Measurements from ENCODE around the gene CAPZB.

The CAPZB gene

DNA sequence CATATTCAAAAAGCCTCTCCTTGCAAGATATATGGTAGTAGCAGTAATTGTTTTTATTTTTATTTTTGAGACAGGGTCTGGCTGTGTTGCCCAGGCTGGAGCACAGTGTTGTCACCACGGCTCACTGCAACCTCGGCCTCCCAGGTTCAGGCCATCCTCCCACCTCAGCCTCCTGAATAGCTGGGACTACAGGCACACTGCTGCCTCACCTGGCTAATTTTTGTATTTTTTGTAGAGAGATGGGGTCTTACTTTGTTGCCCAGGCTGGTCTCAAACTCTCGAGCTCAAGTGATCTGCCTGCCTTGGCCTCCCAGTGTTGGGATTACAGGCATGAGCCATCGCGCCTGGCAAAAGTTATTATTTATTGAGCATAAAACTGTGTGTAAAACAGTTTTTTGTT lies 134.8 kb downstream of the CAPZB start:
- no peaks in the 10 kb centered on the region for H3K27me3 Mint-ChIP-seq (ENCODE audit: low read depth)
- peaks cover 32% of the 10 kb centered on the region for H3K36me3 Mint-ChIP-seq (ENCODE audit: low read depth)
- peaks cover 19% of the 10 kb centered on the region for H3K4me1 Mint-ChIP-seq
- no peak overlapping the region for H3K27ac Mint-ChIP-seq
- no peak overlapping the region for H3K4me3 Mint-ChIP-seq
- TF ChIP-seq, protein P1, sequence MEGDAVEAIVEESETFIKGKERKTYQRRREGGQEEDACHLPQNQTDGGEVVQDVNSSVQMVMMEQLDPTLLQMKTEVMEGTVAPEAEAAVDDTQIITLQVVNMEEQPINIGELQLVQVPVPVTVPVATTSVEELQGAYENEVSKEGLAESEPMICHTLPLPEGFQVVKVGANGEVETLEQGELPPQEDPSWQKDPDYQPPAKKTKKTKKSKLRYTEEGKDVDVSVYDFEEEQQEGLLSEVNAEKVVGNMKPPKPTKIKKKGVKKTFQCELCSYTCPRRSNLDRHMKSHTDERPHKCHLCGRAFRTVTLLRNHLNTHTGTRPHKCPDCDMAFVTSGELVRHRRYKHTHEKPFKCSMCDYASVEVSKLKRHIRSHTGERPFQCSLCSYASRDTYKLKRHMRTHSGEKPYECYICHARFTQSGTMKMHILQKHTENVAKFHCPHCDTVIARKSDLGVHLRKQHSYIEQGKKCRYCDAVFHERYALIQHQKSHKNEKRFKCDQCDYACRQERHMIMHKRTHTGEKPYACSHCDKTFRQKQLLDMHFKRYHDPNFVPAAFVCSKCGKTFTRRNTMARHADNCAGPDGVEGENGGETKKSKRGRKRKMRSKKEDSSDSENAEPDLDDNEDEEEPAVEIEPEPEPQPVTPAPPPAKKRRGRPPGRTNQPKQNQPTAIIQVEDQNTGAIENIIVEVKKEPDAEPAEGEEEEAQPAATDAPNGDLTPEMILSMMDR (IDR thresholded peaks at IDR 0.05; ENCODE audit: unreplicated experiment in 3 of 3): no peak
- no peaks in the 10 kb centered on the region for H3K9me3 Mint-ChIP-seq

DNA sequence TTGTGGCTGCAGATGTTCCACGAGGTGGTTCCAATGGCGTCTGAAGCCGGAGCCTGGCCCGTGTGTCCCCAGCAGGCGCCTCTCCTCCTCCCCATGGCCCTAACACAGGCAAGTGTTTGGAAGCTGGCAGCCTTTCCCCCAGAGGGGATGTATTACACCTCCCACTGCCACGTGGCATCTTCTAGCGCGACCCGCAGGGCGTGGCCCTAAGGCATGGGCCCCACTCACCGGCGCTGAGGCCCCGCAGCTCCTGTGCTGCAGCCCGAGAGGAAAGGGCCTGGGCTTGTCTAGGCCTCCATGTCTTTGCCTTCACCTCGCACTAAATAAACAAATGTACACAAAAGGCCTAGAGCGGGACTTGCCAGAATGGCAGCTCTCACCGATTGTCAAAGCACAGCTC lies 135.3 kb downstream of the CAPZB start:
- peaks cover 27% of the 10 kb centered on the region for H3K36me3 Mint-ChIP-seq (ENCODE audit: low read depth)
- H3K27ac Mint-ChIP-seq: no peak overlapping the region
- H3K4me1 Mint-ChIP-seq: peaks cover 19% of the 10 kb centered on the region
- H3K4me3 Mint-ChIP-seq: no peak overlapping the region
- TF ChIP-seq, protein P1 (IDR thresholded peaks at IDR 0.05; ENCODE audit: unreplicated experiment in 3 of 3): no peak
- H3K27me3 Mint-ChIP-seq (ENCODE audit: low read depth): no peaks in the 10 kb centered on the region
- H3K9me3 Mint-ChIP-seq: no peaks in the 10 kb centered on the region

DNA sequence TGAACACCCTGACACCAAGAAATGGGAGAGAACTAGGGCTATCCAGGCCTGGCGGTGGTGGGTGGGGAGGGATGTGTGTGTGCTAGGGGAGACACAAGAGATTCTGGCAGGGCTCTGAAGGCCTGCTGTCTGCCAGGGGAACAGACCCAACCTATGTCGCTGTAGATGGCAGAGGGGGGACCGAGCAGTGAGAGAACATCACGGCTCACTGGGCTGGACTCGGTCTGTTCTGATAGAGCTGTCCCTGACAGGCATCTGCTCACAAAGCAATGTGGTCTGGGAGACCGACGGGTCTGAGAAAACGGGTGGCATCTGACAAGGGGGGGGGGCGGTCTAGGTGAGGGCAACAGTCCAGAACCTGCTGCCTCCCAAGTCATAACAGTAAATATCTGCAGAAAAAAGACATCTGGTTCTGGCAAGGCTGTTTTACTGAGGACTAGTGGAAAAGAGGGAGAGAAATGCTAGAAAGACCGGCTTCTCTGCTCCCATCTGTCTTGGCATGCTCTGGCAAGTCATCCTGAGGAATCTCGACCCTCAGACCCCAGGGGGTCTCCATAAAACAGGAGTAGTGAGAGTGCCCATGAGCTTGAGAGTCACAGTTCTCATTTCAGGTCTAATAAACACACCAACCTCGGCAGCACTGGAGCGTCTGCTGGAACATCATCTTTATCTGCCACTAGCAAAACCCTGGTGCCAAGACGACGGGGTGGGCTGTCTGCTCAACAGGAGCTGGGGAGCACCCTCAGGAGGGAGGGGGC lies 136.7 kb downstream of the CAPZB start:
- Mint-ChIP-seq H3K36me3 (ENCODE audit: low read depth) (peaks cover 21% of the 10 kb centered on the region), H3K27me3 (ENCODE audit: low read depth) (no peaks in the 10 kb centered on the region), H3K27ac (no peak overlapping the region), H3K4me1 (peaks cover 12% of the 10 kb centered on the region), H3K9me3 (no peaks in the 10 kb centered on the region), H3K4me3 (no peak overlapping the region)
- TF ChIP-seq, protein P1 (IDR thresholded peaks at IDR 0.05; ENCODE audit: unreplicated experiment in 3 of 3): no peak

- H3K4me3 Mint-ChIP-seq: no peak overlapping the region
Observed at GRCh38 chr1:19347533-19348172, 137.7 kb downstream of the CAPZB start.

GRCh38 chr1:19346026-19346425 lies 139.3 kb downstream of the CAPZB start:
- TF ChIP-seq, protein P1 (IDR thresholded peaks at IDR 0.05; ENCODE audit: unreplicated experiment in 3 of 3): no peak
- Mint-ChIP-seq H3K4me3 (no peak overlapping the region), H3K9me3 (no peaks in the 10 kb centered on the region), H3K36me3 (ENCODE audit: low read depth) (peaks cover 20% of the 10 kb centered on the region), H3K4me1 (peaks cover 5% of the 10 kb centered on the region), H3K27ac (no peak overlapping the region), H3K27me3 (ENCODE audit: low read depth) (no peaks in the 10 kb centered on the region)

More at GRCh38 chr1:19347533-19348172, 137.7 kb downstream of the CAPZB start:
- TF ChIP-seq, protein P1 (IDR thresholded peaks at IDR 0.05; ENCODE audit: unreplicated experiment in 3 of 3): no peak
- Mint-ChIP-seq H3K9me3 (no peaks in the 10 kb centered on the region), H3K27ac (no peak overlapping the region), H3K36me3 (ENCODE audit: low read depth) (peaks cover 24% of the 10 kb centered on the region), H3K4me1 (peaks cover 12% of the 10 kb centered on the region), H3K27me3 (ENCODE audit: low read depth) (no peaks in the 10 kb centered on the region)
